ENCODE data around the gene RPL31. TPM values are rescaled to one million over a fixed set of nuclear protein-coding genes. Genes with fewer than 3 reads are reported as not detected.

RPL31 gene
- total RNA-seq, 4 donors from 2014 or later, result 715 to 2,331 (median 1,488) TPM

- Histone ChIP-seq H3K27ac (no peak overlapping the region), H3K27me3 (no peaks in the 10 kb centered on the region), H3K9me3 (no peaks in the 10 kb centered on the region), H3K4me3 (no peak overlapping the region), H3K36me3 (peaks cover 0 to 77% of the 10 kb centered on the region in 2 donors), H3K4me1 (peaks cover 0 to 14% (median 0%) of the 10 kb centered on the region in 3 donors)
- no peak for TF ChIP-seq POLR2AphosphoS5 (IDR thresholded peaks at IDR 0.05)
- no peak for TF ChIP-seq EP300 (IDR thresholded peaks at IDR 0.05)
- TF ChIP-seq POLR2A (IDR thresholded peaks at IDR 0.05), result no peak
- TF ChIP-seq CTCF (IDR thresholded peaks at IDR 0.05), result no peak
- no peak for ATAC-seq
- WGBS, 2 donors (ENCODE audit: low coverage in 1 of 2), result 93% methylated on average over 13 to 15 of the region's 22 CpGs
Observed at GRCh38 chr2:100974712-100975520, 27.2 kb upstream of the RPL31 start.

- Histone ChIP-seq H3K4me3 (no peak overlapping the region), H3K27me3 (no peaks in the 10 kb centered on the region), H3K36me3 (peaks cover 0 to 74% of the 10 kb centered on the region in 2 donors), H3K4me1 (peaks cover 0 to 14% (median 0%) of the 10 kb centered on the region in 3 donors), H3K9me3 (no peaks in the 10 kb centered on the region), H3K27ac (no peak overlapping the region)
- 86 to 90% methylated on average over 4 to 7 of the region's 7 CpGs for WGBS, 2 donors (ENCODE audit: low coverage in 1 of 2)
- no peak for ATAC-seq
- TF ChIP-seq POLR2A (IDR thresholded peaks at IDR 0.05) (no peak), CTCF (IDR thresholded peaks at IDR 0.05) (no peak), POLR2AphosphoS5 (IDR thresholded peaks at IDR 0.05) (no peak), EP300 (IDR thresholded peaks at IDR 0.05) (no peak)
Observed at GRCh38 chr2:100975521-100975785, 26.6 kb upstream of the RPL31 start.

GRCh38 chr2:100976061-100976460 is 26.0 kb upstream of the RPL31 start:
- Histone ChIP-seq H3K9me3 (no peaks in the 10 kb centered on the region), H3K27ac (no peak overlapping the region), H3K4me3 (no peak overlapping the region), H3K4me1 (peaks cover 0 to 14% (median 0%) of the 10 kb centered on the region in 3 donors), H3K36me3 (peaks cover 0 to 75% of the 10 kb centered on the region in 2 donors), H3K27me3 (no peaks in the 10 kb centered on the region)
- WGBS, 2 donors (ENCODE audit: low coverage in 1 of 2), result 88 to 92% methylated on average over 2 of the region's 6 CpGs
- no peak for TF ChIP-seq POLR2A (IDR thresholded peaks at IDR 0.05)
- no peak for TF ChIP-seq CTCF (IDR thresholded peaks at IDR 0.05)
- TF ChIP-seq EP300 (IDR thresholded peaks at IDR 0.05), result no peak
- TF ChIP-seq POLR2AphosphoS5 (IDR thresholded peaks at IDR 0.05), result no peak
- no peak for ATAC-seq

DNA sequence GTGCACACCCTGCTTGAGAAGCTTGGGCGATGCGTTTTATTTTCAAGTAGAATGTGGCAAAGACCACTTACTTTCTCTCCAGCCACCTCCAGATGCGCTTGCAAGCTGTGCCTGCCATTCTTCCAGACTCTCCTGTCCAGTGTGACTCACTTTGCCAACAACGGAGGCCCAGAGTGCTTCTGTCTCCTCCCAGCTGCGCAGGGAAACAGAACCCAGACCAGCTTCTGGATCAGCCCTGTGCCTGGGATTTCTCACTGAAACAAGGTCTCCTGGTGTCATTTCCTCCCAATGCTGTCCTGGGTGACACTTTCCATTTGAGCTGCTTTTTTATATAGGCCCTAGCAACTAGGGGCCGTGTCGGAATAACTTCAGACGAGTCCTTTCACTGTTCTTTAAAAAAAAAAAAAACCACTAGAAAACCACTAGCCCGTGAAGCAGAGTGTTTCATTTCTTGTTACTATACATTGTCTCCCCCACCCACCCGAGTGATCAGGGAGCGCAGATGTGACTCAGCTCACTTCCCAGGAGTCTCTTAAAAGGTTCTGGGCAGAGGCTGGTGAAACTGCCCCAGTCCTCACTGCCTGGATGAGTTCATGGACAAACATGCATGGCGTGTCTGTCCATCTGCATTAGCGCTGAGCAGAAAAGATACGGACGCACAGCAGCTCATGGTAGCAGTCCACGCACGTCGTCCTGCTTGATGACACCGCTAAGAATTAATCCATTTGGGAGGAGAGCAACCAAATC is 25.3 kb upstream of the RPL31 start:
- Histone ChIP-seq H3K27me3 (no peaks in the 10 kb centered on the region), H3K36me3 (peaks cover 0 to 70% of the 10 kb centered on the region in 2 donors), H3K4me1 (peaks cover 0 to 14% (median 0%) of the 10 kb centered on the region in 3 donors), H3K9me3 (no peaks in the 10 kb centered on the region), H3K4me3 (no peak overlapping the region), H3K27ac (peak overlapping the region in 2 of 4 donors; percentile 79 to 84)
- no peak for ATAC-seq
- 52 to 78% methylated on average over 7 to 8 of the region's 19 CpGs for WGBS, 2 donors (ENCODE audit: low coverage in 1 of 2)
- TF ChIP-seq EP300 (IDR thresholded peaks at IDR 0.05) (no peak), POLR2A (IDR thresholded peaks at IDR 0.05) (no peak), CTCF (IDR thresholded peaks at IDR 0.05) (no peak), POLR2AphosphoS5 (IDR thresholded peaks at IDR 0.05) (peak; percentile 27)

All from gastroesophageal sphincter (tissue), 4 donors.